Endodermal cell (in vitro differentiated cells): ENCODE data around the gene PPIP5K2. TPM values are rescaled to one million over a fixed set of nuclear protein-coding genes. Genes with fewer than 3 reads are reported as not detected.
A peak's percentile ranks its signal among the peaks of the same experiment; 100 is the strongest.

Experiments used
- DNase-seq: peaks from one replicate; pipeline ENCODE4 v3.0.0-alpha.2; 2017
- H3K27ac ChIP-seq: 2 replicates; pipeline ENCODE4 v1.5.1; 2013; ENCODE audit warnings: mild to moderate bottlenecking, low read depth, low read length, moderate library complexity
- H3K27me3 ChIP-seq: 2 replicates; pipeline ENCODE4 v1.6.1; 2013; ENCODE audit warnings: mild to moderate bottlenecking, low read length, moderate library complexity; ENCODE audit not compliant: insufficient read depth, control insufficient read depth, poor library complexity, severe bottlenecking
- H3K36me3 ChIP-seq: 2 replicates; pipeline ENCODE4 v1.7.0; 2013; ENCODE audit warnings: mild to moderate bottlenecking, low read length, moderate library complexity; ENCODE audit not compliant: control insufficient read depth, insufficient read depth
- H3K4me1 ChIP-seq: one replicate; pipeline ENCODE4 v1.7.0; 2013; ENCODE audit warnings: low read length; ENCODE audit not compliant: control insufficient read depth, insufficient read depth
- H3K4me3 ChIP-seq: 2 replicates; pipeline ENCODE4 v1.5.1; 2013; ENCODE audit warnings: mild to moderate bottlenecking, low read length, moderate library complexity
- H3K9ac ChIP-seq: 2 replicates; pipeline ENCODE4 v1.6.1; 2013; ENCODE audit warnings: mild to moderate bottlenecking, low read length, moderate library complexity; ENCODE audit not compliant: poor library complexity, severe bottlenecking; ENCODE audit errors: extremely low read depth
- H3K9me3 ChIP-seq: 2 replicates; pipeline ENCODE4 v1.6.1; 2013; ENCODE audit warnings: mild to moderate bottlenecking, low read length, moderate library complexity; ENCODE audit not compliant: control insufficient read depth
- H3K27ac Mint-ChIP-seq: 2 replicates; pipeline ENCODE4 v1.8.0; 2020; ENCODE audit warnings: mixed read lengths
- H3K27me3 Mint-ChIP-seq: 2 replicates; pipeline ENCODE4 v1.8.0; 2021; ENCODE audit warnings: mild to moderate bottlenecking, mixed read lengths; ENCODE audit not compliant: insufficient read depth
- H3K36me3 Mint-ChIP-seq: 2 replicates; pipeline ENCODE4 v1.8.0; 2020; ENCODE audit warnings: low read depth, mixed read lengths
- H3K4me1 Mint-ChIP-seq: 2 replicates; pipeline ENCODE4 v1.8.0; 2020; ENCODE audit warnings: mixed read lengths
- H3K4me3 Mint-ChIP-seq: 2 replicates; pipeline ENCODE4 v1.8.0; 2020; ENCODE audit warnings: mild to moderate bottlenecking, moderate library complexity, mixed read lengths
- H3K9me3 Mint-ChIP-seq: 2 replicates; pipeline ENCODE4 v1.8.0; 2020; ENCODE audit warnings: mild to moderate bottlenecking, mixed read lengths
- WGBS, 2 experiments: methylation state at CpG; one replicate each; pipeline versions ENCODE4 v1.1.5 to v1.1.7; 2013; ENCODE audit warnings: missing lambda C conversion rate in 2 of 2, mixed read lengths in 1 of 2; ENCODE audit not compliant: insufficient coverage in 1 of 2, insufficient read length in 1 of 2; 5-methylcytosine and 5-hydroxymethylcytosine counted together
- total RNA-seq, 2 donors: library from RNA; stranded (reverse); fragmentation: NEBNext Ultra II Directional in 1 of 2; extraction: Animal tissue kit (Norgen Biotek cat#: 25700) in 1 of 2; gene quantifications; 2 replicates in 1 of 2; 3 replicates in 1 of 2; pipeline ENCODE4 v1.2.1, GENCODE V29; 2021
- TF ChIP-seq, protein P1 (sequence below): fragments of 200-600 bp; sonication (generic); conservative IDR thresholded peaks from 2 replicates; pipeline ENCODE4 v1.5.0; 2021; ENCODE audit warnings: antibody characterized with exemption, mild to moderate bottlenecking

The PPIP5K2 gene
- total RNA-seq, 2 donors from 2014 or later = 67.1 to 68.0 TPM

DNA sequence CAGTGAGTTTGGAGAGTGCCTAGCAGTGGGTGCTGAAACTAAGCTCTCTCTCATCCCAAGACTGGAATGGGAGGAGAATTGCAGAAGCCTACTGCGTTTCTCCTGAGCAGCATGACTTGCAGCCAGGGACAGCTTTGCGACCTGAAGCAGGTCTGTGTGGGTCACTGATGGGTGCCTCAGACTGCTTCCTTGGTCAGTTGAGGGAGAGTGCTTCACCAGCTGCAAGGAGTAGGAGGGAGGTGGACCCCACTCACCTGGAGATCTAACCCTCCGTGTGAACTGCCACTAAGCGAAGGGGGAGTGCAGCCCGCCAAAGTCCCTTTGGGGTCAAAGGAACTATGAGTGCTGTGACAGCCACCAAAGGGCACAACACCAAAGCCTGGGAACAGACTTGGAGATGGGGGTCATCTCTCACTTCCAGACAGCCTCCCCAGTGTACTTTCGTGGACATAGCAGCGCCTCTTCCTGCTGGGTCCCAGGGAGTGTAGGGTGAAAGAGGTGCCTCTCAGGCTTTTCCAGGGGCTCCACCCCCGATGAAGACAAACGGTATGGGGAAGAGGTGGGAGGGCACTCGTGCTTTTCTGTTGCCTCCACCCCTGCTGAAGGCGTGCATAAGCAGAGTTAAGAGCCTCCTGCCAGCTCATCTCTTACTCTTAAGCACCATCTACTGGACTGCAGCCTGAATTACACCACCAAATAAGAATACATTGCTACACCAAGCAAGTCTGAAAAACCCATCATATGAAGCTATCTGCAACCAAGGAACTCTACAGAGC, 104.2 kb downstream of the PPIP5K2 start:
- H3K27ac ChIP-seq = no peak overlapping the region
- H3K27me3 ChIP-seq = no peaks in the 10 kb centered on the region
- H3K9me3 Mint-ChIP-seq = peaks cover 3% of the 10 kb centered on the region
- H3K36me3 ChIP-seq = no peaks in the 10 kb centered on the region
- no peak overlapping the region for H3K4me3 ChIP-seq
- H3K4me1 Mint-ChIP-seq = no peaks in the 10 kb centered on the region
- H3K36me3 Mint-ChIP-seq = no peaks in the 10 kb centered on the region
- TF ChIP-seq, protein P1, sequence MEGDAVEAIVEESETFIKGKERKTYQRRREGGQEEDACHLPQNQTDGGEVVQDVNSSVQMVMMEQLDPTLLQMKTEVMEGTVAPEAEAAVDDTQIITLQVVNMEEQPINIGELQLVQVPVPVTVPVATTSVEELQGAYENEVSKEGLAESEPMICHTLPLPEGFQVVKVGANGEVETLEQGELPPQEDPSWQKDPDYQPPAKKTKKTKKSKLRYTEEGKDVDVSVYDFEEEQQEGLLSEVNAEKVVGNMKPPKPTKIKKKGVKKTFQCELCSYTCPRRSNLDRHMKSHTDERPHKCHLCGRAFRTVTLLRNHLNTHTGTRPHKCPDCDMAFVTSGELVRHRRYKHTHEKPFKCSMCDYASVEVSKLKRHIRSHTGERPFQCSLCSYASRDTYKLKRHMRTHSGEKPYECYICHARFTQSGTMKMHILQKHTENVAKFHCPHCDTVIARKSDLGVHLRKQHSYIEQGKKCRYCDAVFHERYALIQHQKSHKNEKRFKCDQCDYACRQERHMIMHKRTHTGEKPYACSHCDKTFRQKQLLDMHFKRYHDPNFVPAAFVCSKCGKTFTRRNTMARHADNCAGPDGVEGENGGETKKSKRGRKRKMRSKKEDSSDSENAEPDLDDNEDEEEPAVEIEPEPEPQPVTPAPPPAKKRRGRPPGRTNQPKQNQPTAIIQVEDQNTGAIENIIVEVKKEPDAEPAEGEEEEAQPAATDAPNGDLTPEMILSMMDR = peak; percentile 83
- no peak overlapping the region for H3K27ac Mint-ChIP-seq
- H3K9ac ChIP-seq = no peak overlapping the region
- no peaks in the 10 kb centered on the region for H3K4me1 ChIP-seq
- peak; percentile 86 for DNase-seq
- WGBS, 2 experiments = 56 to 96% methylated on average over 6 to 11 of the region's 11 CpGs
- H3K27me3 Mint-ChIP-seq = peaks cover 7% of the 10 kb centered on the region
- H3K4me3 Mint-ChIP-seq = peak overlapping the region; percentile 39
- no peaks in the 10 kb centered on the region for H3K9me3 ChIP-seq

DNA sequence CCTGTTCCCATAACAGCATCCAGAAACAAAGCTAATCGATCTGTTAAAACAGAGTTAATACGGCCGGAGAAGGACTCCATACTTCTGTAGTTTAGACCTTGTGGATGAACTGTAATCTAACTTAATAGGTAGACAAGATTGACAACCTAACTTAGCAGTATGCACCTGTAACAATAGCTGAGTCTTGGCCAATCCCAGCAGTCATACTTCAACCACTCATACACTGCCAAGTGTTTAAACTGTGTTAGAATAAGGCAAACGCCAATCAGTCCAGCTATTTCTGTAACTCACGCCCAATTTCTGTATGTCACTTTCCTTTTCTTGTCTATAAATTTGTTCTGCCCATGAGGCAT, 104.8 kb downstream of the PPIP5K2 start:
- DNase-seq = no peak
- H3K4me3 Mint-ChIP-seq = no peak overlapping the region
- Histone ChIP-seq H3K36me3 (no peaks in the 10 kb centered on the region), H3K4me1 (no peaks in the 10 kb centered on the region), H3K4me3 (no peak overlapping the region), H3K27ac (no peak overlapping the region), H3K9me3 (no peaks in the 10 kb centered on the region), H3K27me3 (no peaks in the 10 kb centered on the region), H3K9ac (no peak overlapping the region)
- no peaks in the 10 kb centered on the region for H3K36me3 Mint-ChIP-seq
- no peaks in the 10 kb centered on the region for H3K9me3 Mint-ChIP-seq
- H3K27me3 Mint-ChIP-seq = peaks cover 7% of the 10 kb centered on the region
- H3K27ac Mint-ChIP-seq = no peak overlapping the region
- 52 to 67% methylated on average over 5 of the region's 5 CpGs for WGBS, 2 experiments
- no peaks in the 10 kb centered on the region for H3K4me1 Mint-ChIP-seq
- TF ChIP-seq, protein P1 = no peak

GRCh38 chr5:103228061-103228460, 108.0 kb downstream of the PPIP5K2 start:
- 92 to 100% methylated on average over 1 to 5 of the region's 5 CpGs for WGBS, 2 experiments
- H3K36me3 ChIP-seq = no peaks in the 10 kb centered on the region
- no peak overlapping the region for H3K27ac ChIP-seq
- no peaks in the 10 kb centered on the region for H3K4me1 Mint-ChIP-seq
- no peaks in the 10 kb centered on the region for H3K27me3 ChIP-seq
- H3K27me3 Mint-ChIP-seq = peaks cover 10% of the 10 kb centered on the region
- H3K4me1 ChIP-seq = no peaks in the 10 kb centered on the region
- H3K9me3 Mint-ChIP-seq = no peaks in the 10 kb centered on the region
- DNase-seq = no peak
- no peaks in the 10 kb centered on the region for H3K9me3 ChIP-seq
- no peak overlapping the region for H3K4me3 Mint-ChIP-seq
- H3K36me3 Mint-ChIP-seq = no peaks in the 10 kb centered on the region
- no peak overlapping the region for H3K4me3 ChIP-seq
- no peak overlapping the region for H3K9ac ChIP-seq
- TF ChIP-seq, protein P1 = no peak
- H3K27ac Mint-ChIP-seq = no peak overlapping the region
